Activated CD8-positive, alpha-beta memory T cell treated with anti-CD3 and anti-CD28 coated beads for 36 hours (primary cell): ENCODE measurements around the gene LOXL4. TPM values are rescaled to one million over a fixed set of nuclear protein-coding genes. Genes with fewer than 3 reads are reported as not detected.

Source experiments
- CTCF ChIA-PET: fragments of 350-600 bp; sonication (Branson Sonifier 250); formaldehyde crosslinking; loops from one replicate; lab custom pipeline; 2021; ENCODE audit warnings: antibody characterized with exemption; lab: Charles Lee
- POLR2A ChIA-PET: fragments of 350-600 bp; sonication (Branson Sonifier 250); formaldehyde crosslinking; loops from one replicate; lab custom pipeline; 2021; ENCODE audit warnings: antibody characterized with exemption; lab: Charles Lee
- total RNA-seq, 2 experiments: library from RNA; stranded (reverse); gene quantifications; one replicate each; pipeline ENCODE4 v1.2.3, GENCODE V29; 2021

LOXL4 gene
- not detected for total RNA-seq

GRCh38 chr10:98267894-98268693, at the start of gene LOXL4:
Gene LOXL4, minus strand, starts transcription at chr10:98268194. Its CDS starts 5,175 bp downstream, at chr10:98263019.
- ChIA-PET POLR2A (no interaction called here), CTCF (no interaction called here)

GRCh38 chr10:98316661-98317060, 48.7 kb upstream of the LOXL4 start:
- POLR2A ChIA-PET = no interaction called here

GRCh38 chr10:98316170-98316569, 48.2 kb upstream of the LOXL4 start:
- POLR2A ChIA-PET = no interaction called here
- CTCF ChIA-PET = no interaction called here

More at GRCh38 chr10:98316661-98317060, 48.7 kb upstream of the LOXL4 start:
- CTCF ChIA-PET = no interaction called here

DNA sequence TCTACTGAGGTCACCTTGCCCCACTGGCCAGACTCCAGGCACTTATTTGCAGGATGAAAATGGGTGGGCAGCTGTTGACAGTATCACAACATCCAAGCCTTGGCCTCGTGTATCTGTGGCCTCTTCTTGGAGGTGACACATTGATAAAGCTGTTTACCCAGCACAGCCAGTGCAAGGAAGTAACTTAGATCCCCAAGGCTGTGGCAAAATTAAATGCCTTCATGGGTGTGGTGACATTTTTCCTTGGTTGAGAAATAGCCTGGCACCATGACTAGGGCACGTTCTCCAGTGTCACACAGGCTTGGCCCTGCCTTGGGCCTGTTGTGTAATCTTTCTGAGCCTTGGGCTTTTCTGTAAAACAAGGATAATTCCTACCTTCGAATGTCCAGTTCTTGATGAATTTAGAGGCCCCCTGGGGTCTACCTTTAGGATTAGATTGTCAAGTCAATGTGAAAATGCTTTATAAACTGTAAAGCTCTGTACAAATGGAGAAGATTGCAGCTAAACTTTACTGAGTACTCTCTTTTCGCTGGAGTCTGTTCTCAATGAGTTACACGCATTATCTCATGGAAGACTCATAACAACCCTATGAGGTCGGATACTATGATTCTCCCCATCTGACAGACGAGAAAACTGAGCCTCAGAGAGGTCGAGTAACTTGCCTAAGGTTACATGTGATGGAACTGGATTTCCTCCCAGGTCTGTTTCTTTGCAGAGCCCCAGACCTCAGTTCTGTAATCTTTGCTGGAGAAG, 46.7 kb upstream of the LOXL4 start:
- ChIA-PET POLR2A (no interaction called here), CTCF (no interaction called here)

DNA sequence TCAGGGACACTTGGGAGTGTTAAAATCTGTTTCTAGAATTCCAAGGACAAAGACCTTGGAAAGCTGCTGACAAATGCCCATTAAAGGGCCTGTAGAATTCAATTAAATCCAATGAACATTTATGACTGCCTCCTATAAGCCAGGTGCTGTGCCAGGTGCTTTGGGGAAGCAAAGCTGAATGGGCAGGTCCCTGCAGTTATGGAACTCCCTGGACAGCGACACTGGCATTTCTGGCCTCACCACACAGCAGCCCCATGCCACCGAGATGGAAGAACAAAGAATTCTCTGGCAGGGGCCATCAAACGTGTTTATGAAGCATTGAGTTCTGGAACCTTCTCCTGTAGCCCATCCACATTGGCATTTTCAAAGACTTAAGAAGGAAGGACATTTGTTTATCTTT, 45.6 kb upstream of the LOXL4 start:
- POLR2A ChIA-PET = interaction anchor here (0.7 kb wide), 1 partner anchor 522 kb away, joined by 3 read pairs; no protein-coding TSS in a partner anchor
- CTCF ChIA-PET = no interaction called here

DNA sequence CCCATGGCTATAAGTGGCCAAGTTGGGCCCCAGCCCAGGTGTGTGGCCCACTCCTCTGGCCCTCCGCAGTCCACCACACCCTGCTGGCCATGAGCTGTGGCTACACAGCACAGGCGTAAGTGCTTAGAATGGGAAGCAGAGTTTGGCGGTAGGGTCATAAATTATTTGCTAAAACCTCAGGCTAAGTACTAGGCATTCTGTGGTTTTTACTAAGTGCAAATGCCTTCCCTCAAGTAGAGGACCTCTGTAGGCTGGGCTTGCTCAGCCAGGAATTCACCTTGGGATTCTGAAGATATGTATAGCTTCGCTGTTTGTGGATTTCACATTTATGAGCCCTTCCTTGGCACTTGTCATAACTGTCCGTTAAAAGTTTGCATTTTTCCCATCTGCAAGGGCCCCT, 44.8 kb upstream of the LOXL4 start:
- CTCF ChIA-PET = no interaction called here
- POLR2A ChIA-PET = interaction anchor here (0.7 kb wide), 1 partner anchor 521 kb away, joined by 3 read pairs; no protein-coding TSS in a partner anchor

DNA sequence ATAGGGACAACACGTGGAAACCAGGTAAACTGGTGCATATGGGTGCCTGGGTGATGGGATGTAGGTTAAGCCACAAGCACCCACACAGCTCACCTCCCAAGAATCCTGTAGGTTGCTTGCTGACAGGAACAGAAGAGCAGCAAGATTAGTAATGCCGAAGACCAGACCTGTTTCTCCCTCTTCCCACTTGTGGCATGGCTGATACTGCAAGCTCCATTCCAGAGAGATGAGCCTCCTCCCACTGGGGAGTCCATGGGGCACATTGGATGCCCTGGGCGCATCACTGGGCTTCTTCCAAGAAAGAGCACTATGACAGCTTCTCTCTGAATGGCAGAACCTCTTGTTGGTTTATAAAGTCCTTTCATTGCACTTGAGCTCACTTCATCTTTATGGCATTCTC, 44.4 kb upstream of the LOXL4 start:
- ChIA-PET POLR2A (no interaction called here), CTCF (no interaction called here)

GRCh38 chr10:98310701-98311100, 42.7 kb upstream of the LOXL4 start:
- CTCF ChIA-PET = no interaction called here

GRCh38 chr10:98309366-98310355, 41.7 kb upstream of the LOXL4 start:
- POLR2A ChIA-PET = no interaction called here
- CTCF ChIA-PET = interaction anchor here (0.8 to 1.8 kb wide), 5 partner anchors 44 to 395 kb away, joined by 3 to 10 read pairs (median 3); no protein-coding TSS in a partner anchor

More at GRCh38 chr10:98310701-98311100, 42.7 kb upstream of the LOXL4 start:
- POLR2A ChIA-PET = no interaction called here

GRCh38 chr10:98308669-98309365, 40.8 kb upstream of the LOXL4 start:
- ChIA-PET POLR2A (no interaction called here), CTCF (interaction anchor here (0.8 to 1.8 kb wide), 4 partner anchors 43 to 346 kb away, joined by 3 to 10 read pairs (median 3); no protein-coding TSS in a partner anchor)

GRCh38 chr10:98307916-98308541, 40.0 kb upstream of the LOXL4 start:
- ChIA-PET POLR2A (no interaction called here), CTCF (no interaction called here)

GRCh38 chr10:98306501-98306900, 38.5 kb upstream of the LOXL4 start:
- CTCF ChIA-PET = interaction anchor here (1.4 kb wide), 1 partner anchor 136 kb away, joined by 4 read pairs; no protein-coding TSS in a partner anchor
- POLR2A ChIA-PET = no interaction called here

DNA sequence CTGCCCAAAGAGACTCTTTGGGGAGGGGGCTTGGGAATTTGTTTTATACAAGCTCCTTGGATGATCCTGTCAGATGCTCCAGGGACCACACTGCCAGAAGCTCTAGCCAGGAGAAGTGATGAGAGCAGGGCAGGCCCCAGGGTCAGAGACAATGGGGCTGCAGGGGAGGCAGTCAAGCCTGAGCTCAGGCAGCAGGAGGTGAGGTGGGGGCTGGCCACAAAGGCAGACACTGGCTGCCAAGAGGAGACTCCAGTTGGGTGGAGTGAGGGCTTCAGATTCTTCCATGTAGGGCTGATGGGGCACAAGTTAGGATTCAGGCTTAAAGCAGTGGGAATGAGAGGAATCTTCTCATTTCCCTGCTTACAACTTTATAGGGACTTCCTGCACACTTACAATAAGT, 35.6 kb upstream of the LOXL4 start:
- POLR2A ChIA-PET = no interaction called here
- CTCF ChIA-PET = no interaction called here

- CTCF ChIA-PET = no interaction called here
- POLR2A ChIA-PET = no interaction called here
These were observed 34.9 kb upstream of the LOXL4 start for GRCh38 chr10:98302741-98303365.

DNA sequence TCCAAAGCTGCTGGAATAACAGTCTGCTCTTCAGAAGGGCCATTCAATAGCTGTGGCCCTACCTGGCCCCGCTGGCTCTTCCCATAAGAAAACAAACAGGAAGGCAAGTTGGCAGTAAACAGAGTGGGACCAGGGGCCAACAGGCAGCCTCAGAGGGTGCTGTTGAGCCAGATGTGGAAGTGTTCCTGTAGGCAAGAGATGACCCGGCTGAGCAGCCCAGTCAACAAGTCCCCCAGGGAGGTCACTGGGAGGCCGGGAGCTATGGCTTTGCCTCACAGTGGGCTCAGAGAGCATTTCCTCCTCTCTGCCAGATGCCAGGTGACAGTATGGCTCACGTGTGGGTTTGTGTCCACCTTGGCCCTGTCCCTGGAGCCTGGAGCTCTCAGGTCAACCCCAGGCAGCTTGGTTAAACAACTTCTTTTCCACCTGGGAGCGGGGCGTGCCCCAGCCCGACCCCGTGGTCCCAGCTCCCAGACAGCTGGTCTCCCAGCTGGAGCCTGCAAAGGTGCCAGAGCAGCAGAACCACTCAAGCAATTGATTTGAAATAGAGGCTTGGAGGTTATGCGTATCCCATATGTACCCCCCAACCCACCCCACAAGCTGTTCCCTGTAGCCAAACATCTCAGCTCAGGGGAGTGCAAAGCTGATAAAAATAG, 33.8 kb upstream of the LOXL4 start:
- ChIA-PET CTCF (no interaction called here), POLR2A (interaction anchor here (0.6 kb wide), 1 partner anchor 1362 kb away, joined by 3 read pairs; no protein-coding TSS in a partner anchor)

DNA sequence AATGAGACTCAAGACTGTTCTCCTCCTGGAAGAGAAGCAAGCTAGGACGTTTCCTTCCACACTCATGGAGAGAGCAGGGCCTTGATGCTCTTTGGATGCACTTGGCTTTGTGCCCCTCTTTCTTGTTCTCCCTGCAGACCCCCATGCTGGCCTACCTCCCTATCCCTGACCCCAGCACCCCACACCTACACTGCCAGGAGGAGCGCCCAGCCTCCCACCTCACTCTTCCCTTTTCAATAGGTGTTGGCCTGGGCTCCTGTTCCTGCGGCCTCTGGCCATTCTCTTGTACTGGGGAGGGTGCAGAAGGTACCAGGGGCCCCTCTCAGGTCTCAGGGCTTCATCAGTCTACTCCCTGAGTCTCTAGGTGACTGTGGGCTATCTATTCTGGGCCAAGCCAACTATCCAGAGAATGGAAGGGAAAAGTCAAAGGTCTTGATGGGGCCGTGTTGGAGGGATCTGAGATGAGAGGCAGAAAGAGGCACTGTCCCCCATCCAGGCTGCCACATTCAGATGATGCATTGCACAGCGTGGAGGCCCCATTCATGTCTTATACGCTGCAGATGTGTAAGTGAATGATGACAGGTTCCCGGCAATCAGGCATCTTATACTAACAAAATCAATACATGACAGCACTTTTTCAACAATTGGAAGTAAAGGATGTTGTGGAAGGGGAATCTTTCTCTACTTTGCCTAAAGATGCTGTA, 32.7 kb upstream of the LOXL4 start:
- POLR2A ChIA-PET = no interaction called here
- CTCF ChIA-PET = no interaction called here

DNA sequence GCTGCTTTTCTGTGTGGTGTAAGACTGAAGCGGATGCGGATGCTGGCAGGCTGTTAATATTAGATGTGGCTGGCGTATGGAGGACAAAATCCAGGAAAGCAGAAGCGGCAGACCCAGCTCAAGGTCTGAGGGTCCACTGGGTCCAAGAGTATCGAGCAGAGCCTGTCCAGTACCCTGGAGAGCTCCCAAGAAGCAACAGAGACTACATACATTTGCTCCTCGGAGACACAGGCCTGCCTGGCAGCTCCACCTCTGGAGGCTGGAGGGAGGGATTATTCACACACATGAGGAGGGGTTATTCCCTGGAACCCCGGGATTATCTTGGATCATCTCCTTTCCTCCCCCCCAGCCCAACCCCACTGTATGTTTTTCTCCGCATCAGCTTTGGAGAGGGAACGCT, 31.3 kb upstream of the LOXL4 start:
- POLR2A ChIA-PET = no interaction called here
- CTCF ChIA-PET = no interaction called here
